ENCODE measurements around the gene PBX2.

PBX2 gene

DNA sequence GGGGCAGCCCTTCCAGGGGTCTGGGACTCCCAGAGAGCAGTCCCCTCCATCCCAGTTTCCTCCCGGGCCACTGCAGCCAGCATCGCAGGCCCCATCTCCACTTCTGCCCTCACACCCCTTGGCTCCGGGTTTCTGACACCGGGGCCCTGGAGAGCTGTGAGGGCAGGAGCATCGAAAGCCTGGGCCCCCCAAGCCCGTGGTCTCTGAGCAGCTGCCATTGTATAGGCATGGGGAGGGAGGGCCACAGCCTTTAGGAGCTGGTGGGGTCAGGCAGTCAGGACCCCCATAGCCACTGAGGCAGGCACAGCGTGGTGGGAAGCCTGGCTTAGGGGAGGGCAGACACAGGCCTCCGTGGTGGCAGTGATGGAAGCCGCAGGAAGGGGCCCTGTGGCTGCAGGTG, 12.2 kb upstream of the PBX2 start:
- Histone ChIP-seq H3K27me3 (ENCODE audit: control insufficient read depth, low read length) (no peaks in the 10 kb centered on the region), H3K36me3 (ENCODE audit: control insufficient read depth, low read length) (no peaks in the 10 kb centered on the region), H3K4me3 (ENCODE audit: low read length) (no peak overlapping the region), H3K9me3 (ENCODE audit: control insufficient read depth, insufficient read depth, low read length) (no peaks in the 10 kb centered on the region), H4K20me1 (ENCODE audit: control insufficient read depth, insufficient read depth, low read depth, low read length) (no peaks in the 10 kb centered on the region), H3K79me2 (ENCODE audit: control insufficient read depth, low read length) (no peaks in the 10 kb centered on the region), H3K27ac (ENCODE audit: low read depth, low read length) (no peak overlapping the region), H3K4me2 (ENCODE audit: low read length) (no peak overlapping the region), H3K9me2 (replicated peaks; ENCODE audit: control insufficient read depth, low read length) (no peaks in the 10 kb centered on the region), H3K4me1 (ENCODE audit: control insufficient read depth, low read length) (peaks cover 11% of the 10 kb centered on the region), H3F3A (ENCODE audit: control insufficient read depth, insufficient read depth) (peaks cover 12% of the 10 kb centered on the region)
- no peak for TF ChIP-seq EZH2phosphoT487 (IDR thresholded peaks at IDR 0.05; ENCODE audit: borderline replicate concordance, low read length)
- TF ChIP-seq, protein P1, sequence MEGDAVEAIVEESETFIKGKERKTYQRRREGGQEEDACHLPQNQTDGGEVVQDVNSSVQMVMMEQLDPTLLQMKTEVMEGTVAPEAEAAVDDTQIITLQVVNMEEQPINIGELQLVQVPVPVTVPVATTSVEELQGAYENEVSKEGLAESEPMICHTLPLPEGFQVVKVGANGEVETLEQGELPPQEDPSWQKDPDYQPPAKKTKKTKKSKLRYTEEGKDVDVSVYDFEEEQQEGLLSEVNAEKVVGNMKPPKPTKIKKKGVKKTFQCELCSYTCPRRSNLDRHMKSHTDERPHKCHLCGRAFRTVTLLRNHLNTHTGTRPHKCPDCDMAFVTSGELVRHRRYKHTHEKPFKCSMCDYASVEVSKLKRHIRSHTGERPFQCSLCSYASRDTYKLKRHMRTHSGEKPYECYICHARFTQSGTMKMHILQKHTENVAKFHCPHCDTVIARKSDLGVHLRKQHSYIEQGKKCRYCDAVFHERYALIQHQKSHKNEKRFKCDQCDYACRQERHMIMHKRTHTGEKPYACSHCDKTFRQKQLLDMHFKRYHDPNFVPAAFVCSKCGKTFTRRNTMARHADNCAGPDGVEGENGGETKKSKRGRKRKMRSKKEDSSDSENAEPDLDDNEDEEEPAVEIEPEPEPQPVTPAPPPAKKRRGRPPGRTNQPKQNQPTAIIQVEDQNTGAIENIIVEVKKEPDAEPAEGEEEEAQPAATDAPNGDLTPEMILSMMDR (IDR thresholded peaks at IDR 0.05; ENCODE audit: low read depth, low read length, poor library complexity, severe bottlenecking), result no peak

DNA sequence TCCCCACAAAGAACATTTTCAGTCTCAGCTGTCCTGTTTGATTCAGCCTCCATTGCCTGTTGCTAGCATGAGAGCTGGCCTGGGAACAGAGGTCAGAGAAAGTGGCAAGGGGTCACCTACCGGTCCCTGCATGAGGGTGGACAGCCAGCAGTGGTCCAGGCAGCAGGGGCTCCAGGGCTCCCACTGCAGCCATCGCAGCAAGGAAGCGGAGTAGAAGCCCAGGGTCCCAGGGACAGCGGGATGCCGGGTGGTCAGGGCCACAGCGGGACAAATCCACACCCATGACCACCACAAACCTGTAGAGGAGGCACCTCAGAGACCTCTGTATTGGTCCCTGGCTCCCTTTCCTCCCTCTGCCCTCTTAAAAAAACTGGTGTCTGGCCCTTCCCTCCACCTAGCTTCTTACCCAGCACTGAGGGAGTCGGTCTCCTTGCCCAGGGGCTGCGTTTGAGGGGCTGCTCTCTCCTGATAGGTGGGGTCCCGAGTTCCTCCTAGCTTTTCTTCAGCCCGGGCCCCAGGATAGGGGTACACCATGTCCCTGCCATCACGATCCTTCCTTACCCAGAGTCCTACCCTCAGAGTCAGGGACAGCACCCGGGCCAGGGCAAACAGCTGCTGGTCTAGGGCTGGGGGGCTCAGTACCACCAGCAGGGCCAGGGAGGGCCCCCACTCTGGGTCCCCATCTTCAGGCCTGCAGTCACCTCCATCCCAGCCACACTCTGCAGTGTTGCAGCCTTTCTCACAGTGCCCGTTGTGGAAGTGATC, 10.9 kb upstream of the PBX2 start:
- Histone ChIP-seq H3K27ac (ENCODE audit: low read depth, low read length) (no peak overlapping the region), H3K36me3 (ENCODE audit: control insufficient read depth, low read length) (peaks cover 3% of the 10 kb centered on the region; the same call in 1 of the 2 replicates), H3K79me2 (ENCODE audit: control insufficient read depth, low read length) (no peaks in the 10 kb centered on the region), H3K9me2 (replicated peaks; ENCODE audit: control insufficient read depth, low read length) (no peaks in the 10 kb centered on the region), H4K20me1 (ENCODE audit: control insufficient read depth, insufficient read depth, low read depth, low read length) (no peaks in the 10 kb centered on the region), H3K9me3 (ENCODE audit: control insufficient read depth, insufficient read depth, low read length) (no peaks in the 10 kb centered on the region), H3F3A (ENCODE audit: control insufficient read depth, insufficient read depth) (peaks cover 14% of the 10 kb centered on the region), H3K4me1 (ENCODE audit: control insufficient read depth, low read length) (peaks cover 22% of the 10 kb centered on the region), H3K27me3 (ENCODE audit: control insufficient read depth, low read length) (no peaks in the 10 kb centered on the region), H3K4me2 (ENCODE audit: low read length) (no peak overlapping the region), H3K4me3 (ENCODE audit: low read length) (no peak overlapping the region)
- TF ChIP-seq, protein P1 (IDR thresholded peaks at IDR 0.05; ENCODE audit: low read depth, low read length, poor library complexity, severe bottlenecking), result no peak
- no peak for TF ChIP-seq EZH2phosphoT487 (IDR thresholded peaks at IDR 0.05; ENCODE audit: borderline replicate concordance, low read length)

DNA sequence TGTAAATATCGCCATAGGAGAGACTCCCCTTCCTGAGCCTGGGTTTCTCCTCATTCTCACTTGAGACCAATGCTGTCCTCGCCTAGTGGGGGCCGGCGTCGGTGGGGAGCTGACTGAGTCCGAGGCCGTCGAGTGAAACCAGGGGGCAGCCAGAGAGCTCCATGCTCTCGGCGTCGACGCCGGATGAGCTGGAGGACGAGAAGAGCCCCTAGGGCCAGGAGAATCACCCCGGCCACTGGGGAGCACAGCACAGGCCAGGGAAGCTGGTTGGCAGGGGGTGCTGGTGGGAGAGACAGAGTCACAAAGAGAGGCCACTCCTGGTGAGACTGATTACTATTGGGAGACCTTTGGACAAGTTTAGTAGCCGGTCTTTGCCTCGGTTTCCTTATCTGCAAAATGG, 8.9 kb upstream of the PBX2 start:
- peaks cover 37% of the 10 kb centered on the region for H3K4me1 ChIP-seq (ENCODE audit: control insufficient read depth, low read length)
- H3K4me2 ChIP-seq (ENCODE audit: low read length), result no peak overlapping the region
- H3K27me3 ChIP-seq (ENCODE audit: control insufficient read depth, low read length), result no peaks in the 10 kb centered on the region
- no peaks in the 10 kb centered on the region for H3K9me2 ChIP-seq (replicated peaks; ENCODE audit: control insufficient read depth, low read length)
- no peaks in the 10 kb centered on the region for H3K9me3 ChIP-seq (ENCODE audit: control insufficient read depth, insufficient read depth, low read length)
- TF ChIP-seq EZH2phosphoT487 (IDR thresholded peaks at IDR 0.05; ENCODE audit: borderline replicate concordance, low read length), result no peak
- TF ChIP-seq, protein P1 (IDR thresholded peaks at IDR 0.05; ENCODE audit: low read depth, low read length, poor library complexity, severe bottlenecking), result no peak
- H4K20me1 ChIP-seq (ENCODE audit: control insufficient read depth, insufficient read depth, low read depth, low read length), result no peaks in the 10 kb centered on the region
- peaks cover 18% of the 10 kb centered on the region for H3F3A ChIP-seq (ENCODE audit: control insufficient read depth, insufficient read depth)
- H3K79me2 ChIP-seq (ENCODE audit: control insufficient read depth, low read length), result peaks cover 3% of the 10 kb centered on the region; the same call in 1 of the 2 replicates
- H3K4me3 ChIP-seq (ENCODE audit: low read length), result no peak overlapping the region
- H3K36me3 ChIP-seq (ENCODE audit: control insufficient read depth, low read length), result peaks cover 3% of the 10 kb centered on the region; the same call in 1 of the 2 replicates
- no peak overlapping the region for H3K27ac ChIP-seq (ENCODE audit: low read depth, low read length)

Measured in DOHH2 (cell line).